H1 (cell line): ENCODE results near the gene KCNQ1. TPM values are rescaled to one million over a fixed set of nuclear protein-coding genes. Genes with fewer than 3 reads are reported as not detected.

Experiments used
- CTCF ChIA-PET: fragments of 300-600 bp; sonication (Branson Sonifier 250); formaldehyde crosslinking; loops from one replicate; lab custom pipeline; 2021; ENCODE audit not compliant: partially characterized antibody; lab: Charles Lee
- POLR2A ChIA-PET: fragments of 300-600 bp; sonication (Branson Sonifier 250); formaldehyde crosslinking; loops from one replicate; lab custom pipeline; 2021; ENCODE audit warnings: inconsistent platforms; ENCODE audit not compliant: partially characterized antibody; lab: Charles Lee
- DNase-seq, 2 experiments: peaks; one replicate each; pipeline versions ENCODE4 v3.0.0 to v3.0.0-alpha.2; 2010 to 2022; ENCODE audit warnings: low spot score in 2 of 2, low read depth in 1 of 2, mixed read lengths in 1 of 2
- FAIRE-seq: peaks from 2 replicates; lab custom pipeline; 2011; peaks lifted over from hg19 to GRCh38; lab: Jason Lieb, UNC
- H2AFZ ChIP-seq: 2 replicates; pipeline ENCODE4 v1.8.1; 2012; ENCODE audit warnings: low read length, inconsistent platforms
- H2AK5ac ChIP-seq: 2 replicates; pipeline ENCODE4 v1.6.1; 2013; ENCODE audit warnings: low read depth, low read length
- H2BK120ac ChIP-seq: replicated peaks from 2 replicates; pipeline ENCODE3; 2013; ENCODE audit warnings: low read depth, low read length, inconsistent platforms
- H2BK12ac ChIP-seq: 2 replicates; pipeline ENCODE4 v1.6.1; 2013; ENCODE audit warnings: low read depth, low read length
- H2BK15ac ChIP-seq: 2 replicates; pipeline ENCODE4 v1.6.1; 2013; ENCODE audit warnings: low read length
- H2BK20ac ChIP-seq: 2 replicates; pipeline ENCODE4 v1.6.1; 2013; ENCODE audit warnings: low read length
- H2BK5ac ChIP-seq: 2 replicates; pipeline ENCODE4 v1.6.1; 2013; ENCODE audit warnings: low read depth, low read length
- H3K14ac ChIP-seq: 2 replicates; pipeline ENCODE4 v1.6.1; 2013; ENCODE audit warnings: inconsistent platforms; ENCODE audit not compliant: insufficient read length
- H3K18ac ChIP-seq: 2 replicates; pipeline ENCODE4 v1.6.1; 2013; ENCODE audit warnings: low read length; ENCODE audit errors: extremely low read depth
- H3K23ac ChIP-seq: 2 replicates; pipeline ENCODE4 v1.6.1; 2013; ENCODE audit warnings: inconsistent platforms; ENCODE audit not compliant: insufficient read length
- H3K23me2 ChIP-seq: 2 replicates; pipeline ENCODE4 v1.6.1; 2013; ENCODE audit warnings: low read depth, low read length
- H3K27ac ChIP-seq: 2 replicates; pipeline ENCODE4 v1.6.1; 2011; ENCODE audit warnings: low read depth, low read length, inconsistent platforms
- H3K27me3 ChIP-seq, 4 experiments: replicated peaks in 1 of 4; 1 replicate in 1 of 4; 2 replicates in 3 of 4; pipeline versions ENCODE4 v1.6.1 to v1.8.1; 2011 to 2013; ENCODE audit warnings: low read length in 3 of 4, mild to moderate bottlenecking in 3 of 4, inconsistent platforms in 2 of 4, mixed read lengths in 2 of 4, moderate library complexity in 1 of 4; ENCODE audit not compliant: control insufficient read depth in 3 of 4, insufficient read depth in 3 of 4; ENCODE audit errors: extremely low read depth in 1 of 4
- H3K36me3 ChIP-seq, 4 experiments: 2 replicates each; pipeline versions ENCODE4 v1.6.1 to v1.8.1; 2011 to 2013; ENCODE audit warnings: mild to moderate bottlenecking in 4 of 4, low read length in 3 of 4, moderate library complexity in 2 of 4, control low read depth in 1 of 4, inconsistent platforms in 1 of 4; ENCODE audit not compliant: insufficient read depth in 4 of 4, control insufficient read depth in 2 of 4
- H3K4ac ChIP-seq: replicated peaks from 2 replicates; pipeline ENCODE3; 2013; ENCODE audit warnings: low read length, low read depth, mixed read lengths, inconsistent platforms; ENCODE audit not compliant: insufficient read length
- H3K4me1 ChIP-seq, 4 experiments: replicated peaks in 1 of 4; 1 replicate in 1 of 4; 2 replicates in 3 of 4; pipeline versions ENCODE4 v1.6.1 to v1.8.1; 2011 to 2013; ENCODE audit warnings: low read length in 3 of 4, inconsistent platforms in 2 of 4, mixed read lengths in 1 of 4; ENCODE audit not compliant: insufficient read depth in 4 of 4, control insufficient read depth in 3 of 4
- H3K4me2 ChIP-seq, 2 experiments: 2 replicates each; pipeline versions ENCODE4 v1.6.1 to v1.8.1; 2011 to 2013; ENCODE audit warnings: low read depth in 2 of 2, low read length in 2 of 2, control low read depth in 1 of 2, inconsistent platforms in 1 of 2, mild to moderate bottlenecking in 1 of 2; ENCODE audit not compliant: insufficient read depth in 1 of 2
- H3K4me3 ChIP-seq, 4 experiments: fragments of 200-600, 300-600 bp in 1 of 4; sonication (generic), shearing (Covaris generic), sonication (Bioruptor Twin) in 1 of 4; 2 replicates each; pipeline versions ENCODE4 v1.5.1 to v1.8.1; 2011 to 2016; ENCODE audit warnings: low read length in 4 of 4, low read depth in 3 of 4, control low read depth in 2 of 4, inconsistent platforms in 2 of 4, mild to moderate bottlenecking in 2 of 4, mixed read lengths in 1 of 4, moderate library complexity in 1 of 4; ENCODE audit not compliant: insufficient read depth in 2 of 4; ENCODE audit errors: extremely low read depth in 1 of 4
- H3K56ac ChIP-seq: replicated peaks from 2 replicates; pipeline ENCODE3; 2013; ENCODE audit warnings: low read depth, mild to moderate bottlenecking, mixed read lengths, low read length, inconsistent platforms; ENCODE audit not compliant: insufficient read length
- H3K79me1 ChIP-seq: 2 replicates; pipeline ENCODE4 v1.6.1; 2013; ENCODE audit warnings: low read depth, low read length, control low read depth
- H3K79me2 ChIP-seq, 2 experiments: 2 replicates each; pipeline versions ENCODE4 v1.6.1 to v1.8.1; 2012 to 2013; ENCODE audit warnings: low read length in 2 of 2, mild to moderate bottlenecking in 2 of 2, inconsistent platforms in 1 of 2; ENCODE audit not compliant: insufficient read depth in 2 of 2, control insufficient read depth in 1 of 2
- H3K9ac ChIP-seq, 4 experiments: replicated peaks in 1 of 4; 1 replicate in 1 of 4; 2 replicates in 3 of 4; pipeline versions ENCODE4 v1.6.1 to v1.8.1; 2011 to 2013; ENCODE audit warnings: low read depth in 3 of 4, low read length in 3 of 4, control low read depth in 2 of 4, mild to moderate bottlenecking in 2 of 4, moderate library complexity in 2 of 4, inconsistent platforms in 1 of 4; ENCODE audit errors: extremely low read depth in 1 of 4
- H3K9me3 ChIP-seq, 2 experiments: 2 replicates each; pipeline versions ENCODE4 v1.6.1 to v1.8.1; 2012 to 2013; ENCODE audit warnings: mild to moderate bottlenecking in 2 of 2, moderate library complexity in 2 of 2, control low read depth in 1 of 2, inconsistent platforms in 1 of 2, low read depth in 1 of 2, low read length in 1 of 2, mixed read lengths in 1 of 2; ENCODE audit not compliant: insufficient read depth in 2 of 2
- H4K20me1 ChIP-seq, 2 experiments: replicated peaks in 1 of 2; 2 replicates each; pipeline versions ENCODE3 to v1.8.1; 2011 to 2013; ENCODE audit warnings: inconsistent platforms in 2 of 2, low read length in 2 of 2, mild to moderate bottlenecking in 1 of 2; ENCODE audit not compliant: insufficient read depth in 2 of 2, control insufficient read depth in 1 of 2
- H4K5ac ChIP-seq: 2 replicates; pipeline ENCODE4 v1.6.1; 2013; ENCODE audit warnings: low read length, low read depth, mixed read lengths, inconsistent platforms; ENCODE audit not compliant: insufficient read length
- H4K8ac ChIP-seq: 2 replicates; pipeline ENCODE4 v1.8.0; 2013; ENCODE audit warnings: mild to moderate bottlenecking, moderate library complexity, low read length, inconsistent platforms; ENCODE audit not compliant: insufficient read depth; ENCODE audit errors: extremely low read depth
- H4K91ac ChIP-seq: replicated peaks from 2 replicates; pipeline ENCODE3; 2013; ENCODE audit warnings: low read length, mixed read lengths, inconsistent platforms; ENCODE audit not compliant: insufficient read length
- CHD2 ChIP-seq: IDR thresholded peaks from 2 replicates; pipeline ENCODE4 v1.6.1; 2012; ENCODE audit warnings: low read length, improper control_type of control experiment
- CREB1 ChIP-seq: IDR thresholded peaks from 2 replicates; pipeline ENCODE4 v1.6.1; 2012; ENCODE audit warnings: inconsistent platforms
- GABPA ChIP-seq: IDR thresholded peaks from 2 replicates; pipeline ENCODE4 v1.6.1; 2011; ENCODE audit warnings: mild to moderate bottlenecking, low read length, moderate library complexity, borderline replicate concordance; ENCODE audit not compliant: insufficient read depth
- HDAC2 ChIP-seq, 2 experiments: fragments of 300-600 bp in 1 of 2; sonication (generic) in 1 of 2; IDR thresholded peaks; 2 replicates each; pipeline ENCODE4 v1.6.1; 2011 to 2012; ENCODE audit warnings: low read depth in 2 of 2, low read length in 2 of 2, mild to moderate bottlenecking in 2 of 2, moderate library complexity in 2 of 2, borderline replicate concordance in 1 of 2, inconsistent platforms in 1 of 2
- POLR2AphosphoS5 ChIP-seq: IDR thresholded peaks from 2 replicates; pipeline ENCODE4 v1.6.1; 2011; ENCODE audit warnings: low read depth, low read length
- RFX5 ChIP-seq: IDR thresholded peaks from 2 replicates; pipeline ENCODE4 v1.6.1; 2011; ENCODE audit warnings: low read depth, low read length, improper control_type of control experiment, borderline replicate concordance
- RXRA ChIP-seq: IDR thresholded peaks from 2 replicates; pipeline ENCODE4 v1.6.1; 2011; ENCODE audit warnings: low read depth, mild to moderate bottlenecking, low read length, moderate library complexity; ENCODE audit not compliant: insufficient read depth
- SAP30 ChIP-seq: fragments of 300-600 bp; sonication (generic); IDR thresholded peaks from 2 replicates; pipeline ENCODE4 v1.7.1; 2012; ENCODE audit warnings: low read length, moderate library complexity, mild to moderate bottlenecking, inconsistent platforms; ENCODE audit not compliant: insufficient read depth, insufficient replicate concordance
- SP1 ChIP-seq: IDR thresholded peaks from 2 replicates; pipeline ENCODE4 v1.6.1; 2011; ENCODE audit warnings: low read depth, low read length
- WGBS, 2 experiments: shearing (Covaris generic) in 1 of 2; methylation state at CpG; one replicate each; pipeline versions ENCODE4 v1.1.6 to v1.1.7; 2013 to 2015; ENCODE audit warnings: low lambda C conversion rate in 2 of 2, mixed read lengths in 2 of 2, inconsistent platforms in 1 of 2, low coverage in 1 of 2, missing lambda C conversion rate in 1 of 2; ENCODE audit not compliant: insufficient replicate concordance in 2 of 2, insufficient coverage in 1 of 2, insufficient read length in 1 of 2; ENCODE audit errors: extremely low coverage in 1 of 2, missing lambda C conversion rate in 1 of 2; 5-methylcytosine and 5-hydroxymethylcytosine counted together
- polyA plus RNA-seq, 7 experiments: library from polyadenylated mRNA; depleted of rRNA in 3 of 7; stranded (reverse) in 5 of 7; unstranded in 2 of 7; fragments of >200 nt in 5 of 7; fragments of 200-250 nt in 2 of 7; gene quantifications; 1 replicate in 5 of 7; 2 replicates in 1 of 7; 4 replicates in 1 of 7; pipeline versions ENCODE4 v1.2.1 to v1.2.3, GENCODE V29; 2011 to 2013; ENCODE audit warnings: missing spikeins in 2 of 7, mixed read lengths in 2 of 7
- total RNA-seq: library from RNA; stranded (reverse); fragmentation: NEBNext Ultra II Directional; extraction: Animal tissue kit (Norgen Biotek cat#: 25700); gene quantifications from 2 replicates; pipeline ENCODE4 v1.2.1, GENCODE V29; 2021
- TF ChIP-seq, protein P1 (sequence below): IDR thresholded peaks from 2 replicates; pipeline ENCODE4 v1.6.1; 2012; ENCODE audit warnings: inconsistent platforms
- TF ChIP-seq, protein P2 (sequence below): IDR thresholded peaks from 2 replicates; pipeline ENCODE4 v1.6.1; 2011; ENCODE audit warnings: low read depth, mild to moderate bottlenecking, low read length; ENCODE audit not compliant: insufficient read depth

KCNQ1 gene
- total and polyA plus RNA-seq, 2 of the 8 experiments (the other 6 are each of a cell fraction or from before 2014, with no cell fraction given) = 1.9 to 2.0 TPM

DNA sequence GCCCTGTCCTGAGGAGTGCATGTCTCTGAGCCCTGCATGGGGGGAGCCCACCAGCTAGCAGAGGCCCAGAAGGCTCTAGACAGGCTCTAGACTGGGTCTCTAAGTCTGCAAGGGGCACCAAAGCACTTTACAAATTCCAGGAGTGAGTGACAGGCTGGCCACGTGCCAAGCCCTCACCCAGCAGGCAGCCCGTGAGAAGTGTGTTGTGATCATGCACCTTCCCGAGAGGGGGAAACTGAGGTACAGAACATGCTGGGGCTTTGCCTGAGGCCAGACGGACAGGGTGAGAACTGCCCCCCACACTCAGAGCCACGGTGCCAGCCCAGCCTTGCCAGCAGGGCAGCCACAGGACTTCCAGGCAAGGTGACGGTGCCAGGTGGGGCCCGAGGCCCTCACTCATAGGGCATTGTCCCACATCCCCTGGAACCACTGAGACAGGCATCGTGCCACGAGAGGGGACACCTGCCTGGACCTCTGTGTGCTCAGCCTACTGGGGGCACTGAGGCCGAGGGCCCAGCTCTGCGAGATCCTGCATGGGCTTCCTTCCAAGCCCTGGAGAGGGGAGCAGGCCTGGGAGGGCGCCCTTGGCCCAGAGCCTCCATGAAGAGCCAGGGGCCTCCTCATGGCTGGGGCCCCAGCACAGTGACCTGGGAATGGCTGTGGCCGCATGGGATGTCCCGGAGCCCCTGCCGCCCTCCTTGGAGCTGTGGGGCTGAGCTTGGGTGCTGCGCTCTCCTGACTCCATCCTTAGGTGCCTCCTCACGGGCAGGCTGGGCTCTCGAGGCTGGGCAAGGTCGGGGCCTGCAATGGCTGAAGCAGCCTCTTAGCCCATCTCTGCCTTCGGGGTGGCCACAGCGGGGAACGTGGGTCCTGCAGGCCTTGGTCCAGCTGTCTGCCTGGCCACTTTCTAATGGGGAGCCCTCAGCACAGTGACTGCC, 133.5 kb downstream of the KCNQ1 start:
- FAIRE-seq (no peak), DNase-seq (no peak)
- Histone ChIP-seq H4K91ac (no peak overlapping the region), H4K8ac (no peak overlapping the region), H2BK15ac (peak overlapping the region; percentile 61; the same call in 1 of the 2 replicates), H2BK12ac (0 out of 2 replicates have a peak overlapping the region, but pooled peaks have one; percentile 17), H3K23ac (no peak overlapping the region), H3K4ac (no peak overlapping the region), H3K79me1 (no peaks in the 10 kb centered on the region), H3K4me3 (no peak overlapping the region), H2BK5ac (no peak overlapping the region), H3K56ac (no peak overlapping the region), H3K9me3 (no peaks in the 10 kb centered on the region), H3K4me1 (peaks cover 0 to 5% (median 0%) of the 10 kb centered on the region in 4 experiments; a peak in 4 of 7 replicates), H3K36me3 (no peaks in the 10 kb centered on the region), H3K23me2 (no peaks in the 10 kb centered on the region), H4K5ac (no peak overlapping the region), H3K79me2 (no peaks in the 10 kb centered on the region), H2AFZ (no peak overlapping the region), H3K27me3 (peaks cover 5 to 63% (median 37%) of the 10 kb centered on the region in 4 experiments), H3K27ac (no peak overlapping the region), H2BK120ac (no peak overlapping the region), H3K14ac (no peak overlapping the region), H2AK5ac (no peak overlapping the region), H4K20me1 (peaks cover 3% of the 10 kb centered on the region in 2 experiments), H3K18ac (no peak overlapping the region), H3K9ac (no peak overlapping the region), H3K4me2 (no peak overlapping the region), H2BK20ac (no peak overlapping the region)
- CTCF ChIA-PET = interaction anchor here (0.9 to 1.8 kb wide), 3 partner anchors 9 to 307 kb away, joined by 3 to 8 read pairs (median 3); partner anchors contain the start of gene CDKN1C
- POLR2A ChIA-PET = no interaction called here
- 85% methylated on average over 20 of the region's 22 CpGs; no CpG with 5 or more reads in 1 of the 2 experiments for WGBS, 2 experiments
- TF ChIP-seq POLR2AphosphoS5 = no peak
- no peak for TF ChIP-seq SAP30
- no peak for TF ChIP-seq CHD2
- TF ChIP-seq CREB1 = no peak
- TF ChIP-seq HDAC2 (IDR thresholded peaks at IDR 0.05; ENCODE audit: borderline replicate concordance in 1 of 2, low read depth in 2 of 2, low read length in 2 of 2) = no peak
- TF ChIP-seq, protein P1, sequence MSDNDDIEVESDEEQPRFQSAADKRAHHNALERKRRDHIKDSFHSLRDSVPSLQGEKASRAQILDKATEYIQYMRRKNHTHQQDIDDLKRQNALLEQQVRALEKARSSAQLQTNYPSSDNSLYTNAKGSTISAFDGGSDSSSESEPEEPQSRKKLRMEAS = no peak
- TF ChIP-seq SP1 = no peak
- no peak for TF ChIP-seq RXRA
- no peak for TF ChIP-seq RFX5
- no peak for TF ChIP-seq GABPA
- TF ChIP-seq, protein P2, sequence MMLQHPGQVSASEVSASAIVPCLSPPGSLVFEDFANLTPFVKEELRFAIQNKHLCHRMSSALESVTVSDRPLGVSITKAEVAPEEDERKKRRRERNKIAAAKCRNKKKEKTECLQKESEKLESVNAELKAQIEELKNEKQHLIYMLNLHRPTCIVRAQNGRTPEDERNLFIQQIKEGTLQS = no peak
